CD4-positive, alpha-beta T cell treated with Interleukin-2 at 100 ng/mL for 4 hours (primary cell): Measurements from ENCODE around the gene MAP1LC3B.

Experiments
- DNase-seq: peaks from one replicate; pipeline ENCODE4 v3.0.0-alpha.2; 2020; ENCODE audit warnings: low spot score

The MAP1LC3B gene

GRCh38 chr16:87432330-87432915 is 40.3 kb downstream of the MAP1LC3B start:
- DNase-seq, result no peak

GRCh38 chr16:87434146-87434667 is 42.1 kb downstream of the MAP1LC3B start:
- no peak for DNase-seq

GRCh38 chr16:87435372-87436224 is 43.5 kb downstream of the MAP1LC3B start:
- no peak for DNase-seq

GRCh38 chr16:87436225-87437172 is 44.4 kb downstream of the MAP1LC3B start:
- no peak for DNase-seq

- no peak for DNase-seq
Measured at GRCh38 chr16:87437327-87437726, 45.2 kb downstream of the MAP1LC3B start.

- no peak for DNase-seq
Measured at GRCh38 chr16:87437911-87438610, 45.9 kb downstream of the MAP1LC3B start.

GRCh38 chr16:87438611-87438985 is 46.5 kb downstream of the MAP1LC3B start:
- no peak for DNase-seq

- DNase-seq, result no peak
Measured at GRCh38 chr16:87439926-87440325, 47.8 kb downstream of the MAP1LC3B start.

- no peak for DNase-seq
Measured at GRCh38 chr16:87441886-87442580, 49.9 kb downstream of the MAP1LC3B start.

- DNase-seq, result no peak
Measured at GRCh38 chr16:87442581-87442966, 50.4 kb downstream of the MAP1LC3B start.

GRCh38 chr16:87443016-87443415 is 50.9 kb downstream of the MAP1LC3B start:
- DNase-seq, result no peak

GRCh38 chr16:87443964-87444363 is 51.8 kb downstream of the MAP1LC3B start:
- DNase-seq, result no peak

GRCh38 chr16:87445486-87445885 is 53.4 kb downstream of the MAP1LC3B start:
- no peak for DNase-seq

GRCh38 chr16:87446479-87446878 is 54.3 kb downstream of the MAP1LC3B start:
- no peak for DNase-seq

GRCh38 chr16:87447323-87447722 is 55.2 kb downstream of the MAP1LC3B start:
- no peak for DNase-seq

- DNase-seq, result no peak
Measured at GRCh38 chr16:87448866-87449265, 56.7 kb downstream of the MAP1LC3B start.

GRCh38 chr16:87451563-87452210 is 59.6 kb downstream of the MAP1LC3B start:
- no peak for DNase-seq

GRCh38 chr16:87453326-87453725 is 61.2 kb downstream of the MAP1LC3B start:
- DNase-seq, result no peak
